Left lung (tissue), 10 donors: ENCODE measurements around the gene GADD45G. TPM values are rescaled to one million over a fixed set of nuclear protein-coding genes. Genes with fewer than 3 reads are reported as not detected.
A peak's percentile ranks its signal among the peaks of the same experiment; 100 is the strongest.

Source experiments
- ATAC-seq: fragments of 200-7000 bp; cut with Tn5 transposase; one replicate; pipeline ENCODE4 v1.9.1; 2020; ENCODE audit warnings: moderate library complexity
- DNase-seq, 4 donors: peaks; one replicate each; pipeline ENCODE4 v3.0.0-alpha.2; 2013 to 2020
- H3K27ac ChIP-seq, 2 donors: fragments of 200-600 bp; sonication (generic) in 1 of 2; one replicate each; pipeline versions ENCODE4 v1.5.0 to v1.8.0; 2020 to 2021
- H3K27me3 ChIP-seq, 2 donors: fragments of 200-600 bp; sonication (generic) in 1 of 2; one replicate each; pipeline versions ENCODE4 v1.5.0 to v1.8.0; 2020 to 2021
- H3K36me3 ChIP-seq, 2 donors: fragments of 200-600 bp; sonication (generic) in 1 of 2; one replicate each; pipeline versions ENCODE4 v1.5.0 to v1.8.0; 2020 to 2021
- H3K4me1 ChIP-seq, 2 donors: fragments of 200-600 bp; one replicate each; pipeline ENCODE4 v1.8.0; 2021
- H3K4me3 ChIP-seq, 2 donors: fragments of 200-600 bp; sonication (generic) in 1 of 2; one replicate each; pipeline versions ENCODE4 v1.5.0 to v1.8.0; 2020 to 2021; ENCODE audit warnings: mild to moderate bottlenecking in 1 of 2
- H3K9me3 ChIP-seq, 2 donors: fragments of 200-600 bp; sonication (generic) in 1 of 2; one replicate each; pipeline versions ENCODE4 v1.5.0 to v1.8.0; 2020 to 2021
- CTCF ChIP-seq, 2 donors: fragments of 200-600 bp; sonication (generic) in 1 of 2; IDR thresholded peaks; one replicate each; pipeline versions ENCODE4 v1.5.0 to v1.8.0; 2021; ENCODE audit warnings: antibody characterized with exemption in 2 of 2
- intact Hi-C, 2 donors: fragments of 100-400 bp; cut with DNase I; formaldehyde crosslinking; loops; one replicate each; pipeline versions ENCODE4 v1.11.2 to v1.14.2; 2022
- polyA plus RNA-seq, 6 donors: library from polyadenylated mRNA; unstranded; fragments of 120-200 nt; gene quantifications; one replicate each; pipeline ENCODE4 v1.2.1, GENCODE V29; 2013; ENCODE audit not compliant: insufficient read length in 6 of 6
- total RNA-seq, 2 donors: library from RNA; stranded (reverse); fragmentation: NEBNext Ultra II Directional; extraction: Animal tissue kit (Norgen Biotek cat#: 25700); gene quantifications; one replicate each; pipeline ENCODE4 v1.2.1, GENCODE V29; 2021
- donor health status: DM: no; HTN: yes; CAD: no.
- donor health status: DM: no; HTN: no; CAD: no.

Gene GADD45G
- total and polyA plus RNA-seq, 8 donors = 3.9 to 12.6 (median 4.9) TPM

- Histone ChIP-seq H3K4me1 (peaks cover 5 to 11% of the 10 kb centered on the region in 2 donors), H3K4me3 (no peak overlapping the region), H3K27me3 (no peaks in the 10 kb centered on the region), H3K27ac (no peak overlapping the region), H3K36me3 (no peaks in the 10 kb centered on the region), H3K9me3 (no peaks in the 10 kb centered on the region)
- ATAC-seq (no peak), DNase-seq (no peak)
- no peak for TF ChIP-seq CTCF (IDR thresholded peaks at IDR 0.05)
- intact Hi-C loops = no loop called here
Observed at GRCh38 chr9:89630508-89630907, 25.7 kb downstream of the GADD45G start.

GRCh38 chr9:89631384-89631783 is 26.6 kb downstream of the GADD45G start:
- Histone ChIP-seq H3K27me3 (no peaks in the 10 kb centered on the region), H3K27ac (no peak overlapping the region), H3K4me3 (no peak overlapping the region), H3K9me3 (no peaks in the 10 kb centered on the region), H3K4me1 (peaks cover 5 to 11% of the 10 kb centered on the region in 2 donors), H3K36me3 (no peaks in the 10 kb centered on the region)
- intact Hi-C loops = no loop called here
- TF ChIP-seq CTCF (IDR thresholded peaks at IDR 0.05) = no peak
- DNase-seq (no peak), ATAC-seq (no peak)

GRCh38 chr9:89632192-89632733 is 27.5 kb downstream of the GADD45G start:
- Histone ChIP-seq H3K9me3 (no peaks in the 10 kb centered on the region), H3K36me3 (no peaks in the 10 kb centered on the region), H3K4me1 (peaks cover 5 to 11% of the 10 kb centered on the region in 2 donors), H3K4me3 (no peak overlapping the region), H3K27me3 (no peaks in the 10 kb centered on the region), H3K27ac (no peak overlapping the region)
- intact Hi-C loops = no loop called here
- no peak for TF ChIP-seq CTCF (IDR thresholded peaks at IDR 0.05)
- ATAC-seq (peak; percentile 7), DNase-seq (peak in 2 of 4 donors; percentile 82 to 84)

GRCh38 chr9:89632736-89633135 is 27.9 kb downstream of the GADD45G start:
- H3K4me1 ChIP-seq = peaks cover 5 to 11% of the 10 kb centered on the region in 2 donors
- intact Hi-C loops = no loop called here
- no peaks in the 10 kb centered on the region for H3K27me3 ChIP-seq
- TF ChIP-seq CTCF (IDR thresholded peaks at IDR 0.05) = no peak
- H3K27ac ChIP-seq = no peak overlapping the region
- DNase-seq (no peak), ATAC-seq (peak; percentile 43)
- no peak overlapping the region for H3K4me3 ChIP-seq
- no peaks in the 10 kb centered on the region for H3K36me3 ChIP-seq
- H3K9me3 ChIP-seq = no peaks in the 10 kb centered on the region

- H3K27me3 ChIP-seq = no peaks in the 10 kb centered on the region
- intact Hi-C loops = no loop called here
- no peak overlapping the region for H3K4me3 ChIP-seq
- H3K4me1 ChIP-seq = peaks cover 5 to 11% of the 10 kb centered on the region in 2 donors
- no peaks in the 10 kb centered on the region for H3K9me3 ChIP-seq
- no peaks in the 10 kb centered on the region for H3K36me3 ChIP-seq
- no peak for TF ChIP-seq CTCF (IDR thresholded peaks at IDR 0.05)
- no peak for ATAC-seq
- DNase-seq = no peak
- no peak overlapping the region for H3K27ac ChIP-seq
Observed at GRCh38 chr9:89633404-89633803, 28.6 kb downstream of the GADD45G start.
